Measurements from ENCODE around the gene ART4. TPM values are rescaled to one million over a fixed set of nuclear protein-coding genes. Genes with fewer than 3 reads are reported as not detected.

Gene ART4
- total and polyA plus RNA-seq, 11 donors, result 0.44 to 5.9 (median 2.2) TPM

- intact Hi-C loops (cut with DNase I), result loop anchor here in 4 of 10 donors (2.0 to 10.0 kb wide), 5 partner anchors 27 to 1109 kb away; partner anchors contain the start of genes C12orf60 (in 3 of the 4), WBP11 (in 3 of the 4), ART4 (in 1 of the 4) and STRAP (in 1 of the 4)
These were observed 67.7 kb downstream of the ART4 start for GRCh38 chr12:14775636-14775980.

More at GRCh38 chr12:14775636-14775980, 67.7 kb downstream of the ART4 start:
- Histone ChIP-seq H3K4me1 (peaks cover 0 to 26% (median 9%) of the 10 kb centered on the region in 12 donors), H3K4me3 (peak overlapping the region; percentile 56 to 89 (median 79)), H3K27me3 (no peaks in the 10 kb centered on the region), H3K36me3 (no peaks in the 10 kb centered on the region), H3K27ac (peak overlapping the region; percentile 85 to 98 (median 90)), H3K9me3 (no peaks in the 10 kb centered on the region)
- TF ChIP-seq, protein P1, sequence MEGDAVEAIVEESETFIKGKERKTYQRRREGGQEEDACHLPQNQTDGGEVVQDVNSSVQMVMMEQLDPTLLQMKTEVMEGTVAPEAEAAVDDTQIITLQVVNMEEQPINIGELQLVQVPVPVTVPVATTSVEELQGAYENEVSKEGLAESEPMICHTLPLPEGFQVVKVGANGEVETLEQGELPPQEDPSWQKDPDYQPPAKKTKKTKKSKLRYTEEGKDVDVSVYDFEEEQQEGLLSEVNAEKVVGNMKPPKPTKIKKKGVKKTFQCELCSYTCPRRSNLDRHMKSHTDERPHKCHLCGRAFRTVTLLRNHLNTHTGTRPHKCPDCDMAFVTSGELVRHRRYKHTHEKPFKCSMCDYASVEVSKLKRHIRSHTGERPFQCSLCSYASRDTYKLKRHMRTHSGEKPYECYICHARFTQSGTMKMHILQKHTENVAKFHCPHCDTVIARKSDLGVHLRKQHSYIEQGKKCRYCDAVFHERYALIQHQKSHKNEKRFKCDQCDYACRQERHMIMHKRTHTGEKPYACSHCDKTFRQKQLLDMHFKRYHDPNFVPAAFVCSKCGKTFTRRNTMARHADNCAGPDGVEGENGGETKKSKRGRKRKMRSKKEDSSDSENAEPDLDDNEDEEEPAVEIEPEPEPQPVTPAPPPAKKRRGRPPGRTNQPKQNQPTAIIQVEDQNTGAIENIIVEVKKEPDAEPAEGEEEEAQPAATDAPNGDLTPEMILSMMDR (IDR thresholded peaks at IDR 0.05), result no peak
- TF ChIP-seq POLR2A (IDR thresholded peaks at IDR 0.05), result no peak
- ATAC-seq (no peak), DNase-seq (no peak)
- WGBS, 4 donors, result 52 to 72% (median 64%) methylated on average over 1 of the region's 1 CpG

Other genes with a start within 250 kb of the ART4 start
- gene GUCY2C, start 146.9 kb downstream of the ART4 start, total RNA-seq, result under 1 TPM in 1 of 9 donors, not detected in 8; 0.15 TPM
- gene GUCY2C, start 146.9 kb downstream of the ART4 start, polyA plus RNA-seq, result under 1 TPM in 1 of 2 donors, not detected in 1; 0.03 TPM
- gene WBP11, start 40.0 kb downstream of the ART4 start, total RNA-seq, result 10 to 100 TPM; 20.2 to 62.7 (median 52.7) TPM
- 10 to 100 TPM; 11.4 to 38.8 TPM for gene WBP11, start 40.0 kb downstream of the ART4 start, polyA plus RNA-seq
- 1 to 10 TPM; 2.0 to 4.6 (median 3.4) TPM for gene C12orf60, start 39.9 kb downstream of the ART4 start, total RNA-seq
- gene C12orf60, start 39.9 kb downstream of the ART4 start, polyA plus RNA-seq, result 1 to 10 TPM; 3.6 to 5.3 TPM
- under 1 TPM in 4 of 9 donors, not detected in 5; 0.13 to 0.91 (median 0.17) TPM for gene SMCO3, start 29.3 kb downstream of the ART4 start, total RNA-seq
- under 1 TPM; 0.07 to 0.57 TPM for gene SMCO3, start 29.3 kb downstream of the ART4 start, polyA plus RNA-seq
- gene MGP, start 42.3 kb upstream of the ART4 start, total RNA-seq, result 100 to 1,000 TPM; 147 to 651 (median 255) TPM
- gene MGP, start 42.3 kb upstream of the ART4 start, polyA plus RNA-seq, result 100 to 1,000 TPM; 142 to 336 TPM
- under 1 TPM in 7 of 9 donors, not detected in 2; 0.14 to 0.93 (median 0.24) TPM for gene ERP27, start 95.0 kb upstream of the ART4 start, total RNA-seq
- gene ERP27, start 95.0 kb upstream of the ART4 start, polyA plus RNA-seq, result under 1 TPM; 0.12 to 0.15 TPM
- 100 to 1,000 TPM in 2 of 9 donors, 10 to 100 TPM in 7; 30.5 to 256 (median 53.6) TPM for gene ARHGDIB, start 118.1 kb upstream of the ART4 start, total RNA-seq
- 10 to 100 TPM; 65.8 to 81.5 TPM for gene ARHGDIB, start 118.1 kb upstream of the ART4 start, polyA plus RNA-seq
- gene PDE6H, start 129.5 kb upstream of the ART4 start, total RNA-seq, result not detected
- not detected for gene PDE6H, start 129.5 kb upstream of the ART4 start, polyA plus RNA-seq

Data from heart left ventricle (tissue), 16 donors.